Activated T-cell treated with anti-CD3 and anti-CD28 coated beads, Interleukin-2, amount 50 U/mL, for 72 hours (primary cell): Measurements from ENCODE around the gene SELENON. TPM values are rescaled to one million over a fixed set of nuclear protein-coding genes. Genes with fewer than 3 reads are reported as not detected.

Experiments
- ATAC-seq, 2 donors: fragments of 150-1000 bp; cut with Tn5 transposase; replicated peaks in 1 of 2; 2 replicates each; pipeline ENCODE4 v1.10.0; 2021; ENCODE audit warnings: moderate library complexity in 2 of 2, mild to moderate bottlenecking in 1 of 2
- DNase-seq, 2 donors: peaks; one replicate each; pipeline ENCODE4 v3.0.0; 2021 to 2022; ENCODE audit warnings: mixed read lengths in 1 of 2
- H3K27ac Mint-ChIP-seq: one replicate; pipeline ENCODE4 v1.8.0; 2022; ENCODE audit warnings: mild to moderate bottlenecking, moderate library complexity, mixed read lengths
- H3K27me3 Mint-ChIP-seq: one replicate; pipeline ENCODE4 v1.8.0; 2022; ENCODE audit warnings: low read depth, mixed read lengths
- H3K36me3 Mint-ChIP-seq, 2 donors: one replicate each; pipeline ENCODE4 v1.8.0; 2022; ENCODE audit warnings: mixed read lengths in 2 of 2, mild to moderate bottlenecking in 1 of 2; ENCODE audit not compliant: insufficient read depth in 2 of 2
- H3K4me1 Mint-ChIP-seq: one replicate; pipeline ENCODE4 v1.8.0; 2022; ENCODE audit warnings: low read depth, mixed read lengths
- H3K4me3 Mint-ChIP-seq, 2 donors: one replicate each; pipeline ENCODE4 v1.8.0; 2022; ENCODE audit warnings: mild to moderate bottlenecking in 2 of 2, mixed read lengths in 2 of 2, moderate library complexity in 2 of 2
- H3K9me3 Mint-ChIP-seq, 2 donors: one replicate each; pipeline ENCODE4 v1.8.0; 2022; ENCODE audit warnings: mixed read lengths in 2 of 2
- total RNA-seq, 2 donors: library from RNA; stranded (reverse); gene quantifications; one replicate each; pipeline ENCODE4 v1.2.3, GENCODE V29; 2022

The SELENON gene
- total RNA-seq, 2 donors from 2014 or later, result 29.5 to 31.1 TPM

GRCh38 chr1:25864434-25864833 is 64.4 kb downstream of the SELENON start:
- Mint-ChIP-seq H3K4me1 (peaks cover 7% of the 10 kb centered on the region), H3K4me3 (no peak overlapping the region), H3K36me3 (peaks cover 0 to 1% of the 10 kb centered on the region in 2 donors), H3K27ac (no peak overlapping the region), H3K9me3 (no peaks in the 10 kb centered on the region), H3K27me3 (no peaks in the 10 kb centered on the region)
- ATAC-seq, result no peak
- DNase-seq, result no peak

GRCh38 chr1:25866288-25866687 is 66.3 kb downstream of the SELENON start:
- DNase-seq, result no peak
- H3K9me3 Mint-ChIP-seq, result no peaks in the 10 kb centered on the region
- peaks cover 0 to 1% of the 10 kb centered on the region in 2 donors for H3K36me3 Mint-ChIP-seq
- H3K27me3 Mint-ChIP-seq, result no peaks in the 10 kb centered on the region
- ATAC-seq, result no peak
- H3K27ac Mint-ChIP-seq, result no peak overlapping the region
- H3K4me1 Mint-ChIP-seq, result no peaks in the 10 kb centered on the region
- no peak overlapping the region for H3K4me3 Mint-ChIP-seq

GRCh38 chr1:25867210-25867991 is 67.4 kb downstream of the SELENON start:
- Mint-ChIP-seq H3K27me3 (no peaks in the 10 kb centered on the region), H3K4me3 (no peak overlapping the region), H3K4me1 (no peaks in the 10 kb centered on the region), H3K9me3 (no peaks in the 10 kb centered on the region), H3K36me3 (peaks cover 0 to 1% of the 10 kb centered on the region in 2 donors), H3K27ac (no peak overlapping the region)
- DNase-seq (no peak), ATAC-seq (no peak)

Other genes with a start within 250 kb of the SELENON start
- gene MAN1C1, start 183.4 kb upstream of the SELENON start, total RNA-seq, result 10 to 100 TPM in 1 of 2 donors, 1 to 10 TPM in 1; 9.4 to 13.3 TPM
- gene MTFR1L, start 19.8 kb downstream of the SELENON start, total RNA-seq, result 10 to 100 TPM; 34.0 to 39.1 TPM
- gene AUNIP, start 59.3 kb downstream of the SELENON start, total RNA-seq, result 1 to 10 TPM; 6.9 to 9.9 TPM
- gene PAQR7, start 75.5 kb downstream of the SELENON start, total RNA-seq, result 1 to 10 TPM; 4.6 to 5.1 TPM
- 100 to 1,000 TPM; 379 to 478 TPM for gene STMN1, start 106.2 kb downstream of the SELENON start, total RNA-seq
- 10 to 100 TPM in 1 of 2 donors, 1 to 10 TPM in 1; 8.4 to 10.1 TPM for gene PAFAH2, start 197.9 kb downstream of the SELENON start, total RNA-seq
- not detected for gene EXTL1, start 221.6 kb downstream of the SELENON start, total RNA-seq
- not detected for gene SLC30A2, start 245.9 kb downstream of the SELENON start, total RNA-seq